Mesothelial cell of epicardium (in vitro differentiated cells): Measurements from ENCODE around the gene BTBD6. TPM values are rescaled to one million over a fixed set of nuclear protein-coding genes. Genes with fewer than 3 reads are reported as not detected.

Source experiments
- DNase-seq, 2 experiments: peaks; one replicate each; pipeline ENCODE4 v3.0.0; 2021; ENCODE audit warnings: low spot score in 2 of 2; ENCODE audit not compliant: unreplicated experiment in 2 of 2
- H3K27ac Mint-ChIP-seq: 2 replicates; pipeline ENCODE4 v1.8.0; 2021; ENCODE audit warnings: mixed read lengths
- H3K27me3 Mint-ChIP-seq: 2 replicates; pipeline ENCODE4 v1.8.0; 2021; ENCODE audit warnings: low read depth, mixed read lengths
- H3K36me3 Mint-ChIP-seq: 2 replicates; pipeline ENCODE4 v1.8.0; 2021; ENCODE audit warnings: mixed read lengths
- H3K4me1 Mint-ChIP-seq: 2 replicates; pipeline ENCODE4 v1.8.0; 2021; ENCODE audit warnings: mixed read lengths
- H3K4me3 Mint-ChIP-seq: 2 replicates; pipeline ENCODE4 v1.8.0; 2021; ENCODE audit warnings: mild to moderate bottlenecking, moderate library complexity, mixed read lengths
- H3K9me3 Mint-ChIP-seq: 2 replicates; pipeline ENCODE4 v1.8.0; 2021; ENCODE audit warnings: mixed read lengths
- total RNA-seq: library from RNA; stranded (reverse); gene quantifications from 3 replicates; pipeline ENCODE4 v1.2.1, GENCODE V29; 2021
- TF ChIP-seq, protein P1 (sequence below): fragments of 200-600 bp; sonication (generic); IDR thresholded peaks from one replicate; pipeline ENCODE4 v1.5.0; 2021; ENCODE audit warnings: antibody characterized with exemption; ENCODE audit not compliant: unreplicated experiment

BTBD6 gene
- total RNA-seq, 1 donor from 2014 or later = 38.4 TPM

DNA sequence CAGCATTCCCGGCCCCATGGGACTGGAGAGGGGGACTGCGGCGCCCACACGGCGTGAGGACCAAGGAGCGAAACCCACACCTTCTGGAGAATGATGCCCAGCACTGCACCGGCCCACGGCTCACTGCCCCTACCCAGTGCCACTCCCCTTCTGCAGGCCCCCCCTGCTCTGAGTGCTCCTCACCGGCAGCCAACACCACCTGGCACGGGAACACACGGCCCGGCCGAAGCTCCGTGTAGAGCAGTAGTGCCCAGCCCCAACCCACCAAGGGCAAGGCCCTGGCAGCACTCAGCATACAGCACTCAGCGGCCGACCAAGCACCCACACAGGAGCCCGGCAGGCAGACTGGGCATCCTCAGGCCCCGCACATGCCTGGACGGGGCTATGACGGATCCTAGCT lies 13.4 kb downstream of the BTBD6 start:
- peaks cover 4% of the 10 kb centered on the region for H3K9me3 Mint-ChIP-seq
- TF ChIP-seq, protein P1, sequence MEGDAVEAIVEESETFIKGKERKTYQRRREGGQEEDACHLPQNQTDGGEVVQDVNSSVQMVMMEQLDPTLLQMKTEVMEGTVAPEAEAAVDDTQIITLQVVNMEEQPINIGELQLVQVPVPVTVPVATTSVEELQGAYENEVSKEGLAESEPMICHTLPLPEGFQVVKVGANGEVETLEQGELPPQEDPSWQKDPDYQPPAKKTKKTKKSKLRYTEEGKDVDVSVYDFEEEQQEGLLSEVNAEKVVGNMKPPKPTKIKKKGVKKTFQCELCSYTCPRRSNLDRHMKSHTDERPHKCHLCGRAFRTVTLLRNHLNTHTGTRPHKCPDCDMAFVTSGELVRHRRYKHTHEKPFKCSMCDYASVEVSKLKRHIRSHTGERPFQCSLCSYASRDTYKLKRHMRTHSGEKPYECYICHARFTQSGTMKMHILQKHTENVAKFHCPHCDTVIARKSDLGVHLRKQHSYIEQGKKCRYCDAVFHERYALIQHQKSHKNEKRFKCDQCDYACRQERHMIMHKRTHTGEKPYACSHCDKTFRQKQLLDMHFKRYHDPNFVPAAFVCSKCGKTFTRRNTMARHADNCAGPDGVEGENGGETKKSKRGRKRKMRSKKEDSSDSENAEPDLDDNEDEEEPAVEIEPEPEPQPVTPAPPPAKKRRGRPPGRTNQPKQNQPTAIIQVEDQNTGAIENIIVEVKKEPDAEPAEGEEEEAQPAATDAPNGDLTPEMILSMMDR = no peak
- peaks cover 16% of the 10 kb centered on the region for H3K36me3 Mint-ChIP-seq
- no peak for DNase-seq
- H3K4me1 Mint-ChIP-seq = no peaks in the 10 kb centered on the region
- H3K27me3 Mint-ChIP-seq = no peaks in the 10 kb centered on the region
- H3K4me3 Mint-ChIP-seq = no peak overlapping the region
- H3K27ac Mint-ChIP-seq = no peak overlapping the region

DNA sequence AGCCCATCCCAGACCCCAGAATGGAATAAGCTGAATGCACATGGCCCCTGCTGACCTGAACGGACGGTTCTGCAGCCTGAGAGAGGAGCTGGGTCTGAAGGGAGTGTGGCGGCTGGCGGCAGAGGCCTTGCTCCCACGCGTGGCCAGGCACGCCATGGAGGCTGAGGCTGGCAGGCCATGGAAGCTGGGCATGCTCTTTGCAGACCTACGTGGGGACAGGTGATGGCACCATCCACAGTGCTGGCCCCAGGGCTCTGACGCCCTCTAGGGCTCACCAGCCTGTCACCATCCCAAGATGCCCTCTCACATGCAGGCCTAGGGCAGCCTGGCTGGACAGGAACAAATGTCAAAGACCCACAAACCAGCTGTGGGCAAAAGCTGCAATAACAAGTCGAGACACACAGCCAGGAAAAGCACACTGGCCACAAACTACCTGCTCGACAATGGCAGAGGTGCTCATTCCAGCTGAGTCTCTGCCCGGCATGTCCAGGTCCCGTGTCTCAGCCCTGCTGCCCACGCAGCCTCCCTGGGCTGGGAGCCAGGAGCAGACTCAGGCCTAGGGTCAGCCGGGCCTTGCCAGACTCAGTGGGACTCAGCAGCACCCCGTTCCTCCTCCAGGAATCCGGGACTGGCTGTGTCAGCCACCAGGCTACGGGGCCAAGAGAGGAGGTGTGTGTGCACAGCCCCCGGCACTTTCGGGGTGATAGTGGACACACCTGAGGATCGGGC lies 19.7 kb downstream of the BTBD6 start:
- no peaks in the 10 kb centered on the region for H3K27me3 Mint-ChIP-seq
- peaks cover 4% of the 10 kb centered on the region for H3K9me3 Mint-ChIP-seq
- H3K36me3 Mint-ChIP-seq = peaks cover 24% of the 10 kb centered on the region
- H3K4me1 Mint-ChIP-seq = peaks cover 2% of the 10 kb centered on the region
- no peak for DNase-seq
- H3K27ac Mint-ChIP-seq = no peak overlapping the region
- TF ChIP-seq, protein P1 = no peak
- no peak overlapping the region for H3K4me3 Mint-ChIP-seq

DNA sequence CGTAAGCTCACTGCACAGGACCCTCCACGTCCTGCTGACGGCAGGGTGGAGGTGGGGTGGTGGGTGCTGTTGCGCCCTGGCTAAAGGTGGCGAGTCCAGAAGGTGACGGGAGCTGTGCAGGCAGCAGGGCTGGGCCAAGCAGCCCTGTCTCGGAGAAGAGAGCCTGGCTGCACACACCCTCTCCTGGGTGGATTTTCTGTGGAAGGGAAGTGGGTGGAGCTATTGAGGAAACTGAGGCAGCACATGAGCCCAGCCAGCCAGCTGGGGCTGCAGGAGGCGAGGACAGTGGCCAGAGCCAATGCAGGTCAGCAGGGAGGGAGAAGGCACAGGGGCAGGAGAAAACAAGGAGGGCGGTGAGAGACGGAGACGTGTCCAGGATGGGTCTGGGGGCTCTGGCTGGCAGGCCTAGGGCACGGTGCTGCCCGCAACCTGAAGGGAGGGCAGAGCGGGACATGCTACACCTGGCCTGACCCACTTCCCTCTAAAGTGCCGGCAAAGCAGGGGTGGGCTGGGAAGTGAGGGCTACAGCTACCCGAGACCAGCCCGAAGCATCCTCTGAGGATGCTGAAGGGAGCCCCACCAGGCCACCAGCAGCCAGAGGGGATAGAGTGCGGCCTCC lies 20.5 kb downstream of the BTBD6 start:
- no peak overlapping the region for H3K27ac Mint-ChIP-seq
- no peak overlapping the region for H3K4me3 Mint-ChIP-seq
- no peak for DNase-seq
- TF ChIP-seq, protein P1 = no peak
- peaks cover 4% of the 10 kb centered on the region for H3K9me3 Mint-ChIP-seq
- peaks cover 8% of the 10 kb centered on the region for H3K4me1 Mint-ChIP-seq
- H3K36me3 Mint-ChIP-seq = peaks cover 18% of the 10 kb centered on the region
- no peaks in the 10 kb centered on the region for H3K27me3 Mint-ChIP-seq

DNA sequence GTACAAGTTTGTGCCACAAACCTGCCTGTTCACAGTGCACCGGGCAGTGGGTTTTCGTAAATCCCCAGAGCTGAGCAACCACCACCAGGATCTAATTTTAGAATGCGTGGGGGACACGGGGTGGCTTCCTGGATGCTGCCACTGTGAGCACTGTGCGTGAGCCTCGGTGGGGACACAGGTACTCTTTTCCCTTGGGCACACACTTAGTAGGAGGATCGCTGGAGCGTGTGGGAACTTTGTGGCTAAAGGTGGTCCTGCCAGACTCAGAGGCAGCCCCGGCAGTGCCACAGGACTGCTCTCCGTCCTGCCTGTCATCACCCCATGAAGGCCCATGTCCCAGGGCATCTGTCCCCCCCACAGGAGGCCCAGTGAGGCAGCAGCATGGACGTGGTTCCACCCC lies 21.1 kb downstream of the BTBD6 start:
- DNase-seq = no peak
- peaks cover 4% of the 10 kb centered on the region for H3K9me3 Mint-ChIP-seq
- H3K27me3 Mint-ChIP-seq = no peaks in the 10 kb centered on the region
- no peak overlapping the region for H3K27ac Mint-ChIP-seq
- peaks cover 15% of the 10 kb centered on the region for H3K36me3 Mint-ChIP-seq
- peaks cover 14% of the 10 kb centered on the region for H3K4me1 Mint-ChIP-seq
- TF ChIP-seq, protein P1 = no peak
- H3K4me3 Mint-ChIP-seq = no peak overlapping the region

DNA sequence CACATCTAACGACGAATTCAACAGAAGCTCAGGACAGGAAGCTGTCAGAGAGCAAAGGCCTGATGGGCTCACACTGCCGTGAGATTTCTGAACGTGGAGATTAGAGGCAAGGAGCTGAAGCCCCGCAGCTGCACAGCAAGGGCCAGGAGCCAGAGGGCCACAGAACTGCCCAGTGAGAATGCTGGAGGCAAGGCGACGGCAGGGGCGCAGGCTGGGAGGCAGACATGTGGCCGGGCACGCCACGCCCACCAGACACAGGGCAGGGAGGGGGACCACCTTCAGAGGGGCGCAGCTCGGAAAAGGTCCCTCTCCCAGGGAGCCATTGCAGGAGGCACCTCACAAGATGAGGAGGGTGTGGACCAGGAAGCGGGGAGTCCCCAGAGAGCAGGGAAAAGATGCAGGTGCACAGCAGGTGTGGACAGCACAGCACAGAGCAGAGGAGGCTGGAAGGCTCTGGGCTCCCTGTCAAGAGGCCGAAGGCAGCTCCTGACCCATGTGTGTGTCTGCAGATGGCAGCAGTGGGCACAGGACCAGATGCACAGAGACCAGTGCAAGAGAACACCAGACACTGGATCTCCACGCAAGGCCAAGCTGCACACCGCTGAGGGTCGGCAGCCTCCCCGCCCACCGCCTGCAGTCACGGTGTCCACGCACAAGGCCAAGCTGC lies 23.0 kb downstream of the BTBD6 start:
- DNase-seq = no peak
- H3K9me3 Mint-ChIP-seq = no peaks in the 10 kb centered on the region
- H3K27ac Mint-ChIP-seq = no peak overlapping the region
- no peak overlapping the region for H3K4me3 Mint-ChIP-seq
- peaks cover 23% of the 10 kb centered on the region for H3K4me1 Mint-ChIP-seq
- TF ChIP-seq, protein P1 = no peak
- peaks cover 10% of the 10 kb centered on the region for H3K36me3 Mint-ChIP-seq
- no peaks in the 10 kb centered on the region for H3K27me3 Mint-ChIP-seq
